MCF 10A (cell line): ENCODE results near the gene INHBA. TPM values are rescaled to one million over a fixed set of nuclear protein-coding genes. Genes with fewer than 3 reads are reported as not detected.

Experiments used
- BruUV-seq: library from RNA; stranded (reverse); fragments of 400-500 nt; replicated peaks from 2 replicates; lab custom pipeline; 2021; lab: Mats Ljungman, UMichigan
- CTCF ChIA-PET: fragments of 300-600 bp; sonication (Branson Sonifier 250); formaldehyde crosslinking; extraction: SDS; loops from one replicate; lab custom pipeline; 2021; ENCODE audit warnings: antibody characterized with exemption, inconsistent platforms; lab: Yijun Ruan, JAX
- POLR2A ChIA-PET: fragments of 300-600, 350-650 bp; sonication (Branson Sonifier 250); formaldehyde crosslinking; extraction: SDS; loops from one replicate; lab custom pipeline; 2020; ENCODE audit warnings: antibody characterized with exemption, inconsistent platforms; lab: Yijun Ruan, JAX
- DNase-seq: peaks from one replicate; pipeline ENCODE4 v3.0.0-alpha.2; 2018; ENCODE audit not compliant: unreplicated experiment
- H3K27ac Mint-ChIP-seq: one replicate; pipeline ENCODE4 v1.8.0; 2022; ENCODE audit warnings: mild to moderate bottlenecking, low read depth, mixed read lengths; ENCODE audit not compliant: unreplicated experiment
- H3K27me3 Mint-ChIP-seq: one replicate; pipeline ENCODE4 v1.8.0; 2022; ENCODE audit warnings: mixed read lengths; ENCODE audit not compliant: insufficient read depth, unreplicated experiment
- H3K36me3 Mint-ChIP-seq: one replicate; pipeline ENCODE4 v1.8.0; 2022; ENCODE audit warnings: mild to moderate bottlenecking, moderate library complexity, mixed read lengths; ENCODE audit not compliant: insufficient read depth, unreplicated experiment
- H3K4me1 Mint-ChIP-seq: one replicate; pipeline ENCODE4 v1.8.0; 2022; ENCODE audit warnings: mixed read lengths; ENCODE audit not compliant: insufficient read depth, unreplicated experiment
- H3K4me3 Mint-ChIP-seq: one replicate; pipeline ENCODE4 v1.8.0; 2022; ENCODE audit warnings: mild to moderate bottlenecking, moderate library complexity, mixed read lengths; ENCODE audit not compliant: unreplicated experiment
- H3K9me3 Mint-ChIP-seq: one replicate; pipeline ENCODE4 v1.8.0; 2022; ENCODE audit warnings: mixed read lengths; ENCODE audit not compliant: unreplicated experiment
- CTCF ChIP-seq: fragments of 200-600 bp; IDR thresholded peaks from one replicate; pipeline ENCODE4 v1.8.0; 2022; ENCODE audit warnings: antibody characterized with exemption, mild to moderate bottlenecking; ENCODE audit not compliant: unreplicated experiment
- intact Hi-C: fragments of 100-400 bp; cut with micrococcal nuclease; formaldehyde crosslinking; loops from 2 replicates; pipeline ENCODE4 v1.14.1; 2022
- total RNA-seq: library from RNA; stranded (reverse); gene quantifications from 2 replicates; pipeline ENCODE4 v1.2.3, GENCODE V29; 2022

INHBA gene
- total RNA-seq, 1 experiment from 2014 or later: 14.3 TPM

- DNase-seq: no peak
- BruUV-seq: no TSS peak
Observed at GRCh38 chr7:41732436-41732785, 29.5 kb upstream of the INHBA start.

GRCh38 chr7:41731493-41732435, 28.9 kb upstream of the INHBA start:
- BruUV-seq: no TSS peak
- H3K36me3 Mint-ChIP-seq: no peaks in the 10 kb centered on the region
- ChIA-PET CTCF (interaction anchor here (0.6 to 4.7 kb wide), 7 partner anchors 12 to 1499 kb away, joined by 3 to 33 read pairs (median 3); no protein-coding TSS in a partner anchor), POLR2A (interaction anchor here (1.0 kb wide), 1 partner anchor 28 kb away, joined by 3 read pairs; no protein-coding TSS in a partner anchor)
- H3K27me3 Mint-ChIP-seq: peaks cover 17% of the 10 kb centered on the region
- no peak overlapping the region for H3K4me3 Mint-ChIP-seq
- TF ChIP-seq CTCF: peak; percentile 47
- no peak overlapping the region for H3K27ac Mint-ChIP-seq
- intact Hi-C loops: loop anchor here (1.0 kb wide), 2 partner anchors 1402 to 1499 kb away; no protein-coding TSS in a partner anchor
- H3K9me3 Mint-ChIP-seq: no peaks in the 10 kb centered on the region
- DNase-seq: peak; percentile 26
- H3K4me1 Mint-ChIP-seq: no peaks in the 10 kb centered on the region

More at GRCh38 chr7:41732436-41732785, 29.5 kb upstream of the INHBA start:
- Mint-ChIP-seq H3K36me3 (no peaks in the 10 kb centered on the region), H3K4me3 (no peak overlapping the region), H3K27ac (no peak overlapping the region), H3K4me1 (no peaks in the 10 kb centered on the region), H3K27me3 (peaks cover 17% of the 10 kb centered on the region), H3K9me3 (no peaks in the 10 kb centered on the region)
- no peak for TF ChIP-seq CTCF
- CTCF ChIA-PET: interaction anchor here (0.6 to 4.7 kb wide), 9 partner anchors 11 to 1599 kb away, joined by 3 to 33 read pairs (median 3); no protein-coding TSS in a partner anchor
- intact Hi-C loops: loop anchor here (1.0 kb wide), 2 partner anchors 1403 to 1500 kb away; no protein-coding TSS in a partner anchor
- POLR2A ChIA-PET: interaction anchor here (1.0 kb wide), 1 partner anchor 28 kb away, joined by 3 read pairs; no protein-coding TSS in a partner anchor

GRCh38 chr7:41730668-41731067, 27.8 kb upstream of the INHBA start:
- no peak for TF ChIP-seq CTCF
- Mint-ChIP-seq H3K4me1 (no peaks in the 10 kb centered on the region), H3K4me3 (no peak overlapping the region), H3K36me3 (no peaks in the 10 kb centered on the region), H3K27me3 (peaks cover 17% of the 10 kb centered on the region), H3K27ac (no peak overlapping the region), H3K9me3 (no peaks in the 10 kb centered on the region)
- CTCF ChIA-PET: interaction anchor here (0.6 to 4.7 kb wide), 6 partner anchors 16 to 1774 kb away, joined by 3 to 33 read pairs (median 3); no protein-coding TSS in a partner anchor
- POLR2A ChIA-PET: no interaction called here
- intact Hi-C loops: no loop called here
- no TSS peak for BruUV-seq
- DNase-seq: no peak

GRCh38 chr7:41730161-41730560, 27.3 kb upstream of the INHBA start:
- no peak for DNase-seq
- ChIA-PET POLR2A (no interaction called here), CTCF (interaction anchor here (0.6 to 4.7 kb wide), 5 partner anchors 16 to 1773 kb away, joined by 3 to 33 read pairs (median 3); no protein-coding TSS in a partner anchor)
- intact Hi-C loops: no loop called here
- no peaks in the 10 kb centered on the region for H3K4me1 Mint-ChIP-seq
- H3K27ac Mint-ChIP-seq: no peak overlapping the region
- peaks cover 17% of the 10 kb centered on the region for H3K27me3 Mint-ChIP-seq
- H3K36me3 Mint-ChIP-seq: no peaks in the 10 kb centered on the region
- H3K4me3 Mint-ChIP-seq: no peak overlapping the region
- H3K9me3 Mint-ChIP-seq: no peaks in the 10 kb centered on the region
- no peak for TF ChIP-seq CTCF
- BruUV-seq: no TSS peak
